ENCODE measurements around the gene PRRC2A. TPM values are rescaled to one million over a fixed set of nuclear protein-coding genes. Genes with fewer than 3 reads are reported as not detected.

PRRC2A gene
- total RNA-seq = 117 and 143 TPM in 2 replicates

- no peak for TF ChIP-seq CTCF (IDR thresholded peaks at IDR 0.05; ENCODE audit: insufficient read depth, low read length, poor library complexity, severe bottlenecking)
- no peaks in the 10 kb centered on the region for H3K27me3 ChIP-seq (ENCODE audit: control insufficient read depth, insufficient read depth, low read length)
- peak within 1 kb of the TSS; percentile 100 for H3K4me3 ChIP-seq (ENCODE audit: low read depth, low read length)
- DNase-seq (ENCODE audit: low read depth) = no peak
- peaks cover 6% of the 10 kb centered on the region for H3K36me3 ChIP-seq (ENCODE audit: control insufficient read depth, insufficient read depth, low read length)
Observed at GRCh38 chr6:31620586-31621319, at the start of gene PRRC2A. Gene PRRC2A (plus strand): TSS chr6:31620715. CDS start chr6:31622790, 2,075 bp downstream.

- DNase-seq (ENCODE audit: low read depth) = no peak
- TF ChIP-seq CTCF (IDR thresholded peaks at IDR 0.05; ENCODE audit: insufficient read depth, low read length, poor library complexity, severe bottlenecking) = no peak
- Histone ChIP-seq H3K36me3 (ENCODE audit: control insufficient read depth, insufficient read depth, low read length) (no peaks in the 10 kb centered on the region), H3K27me3 (ENCODE audit: control insufficient read depth, insufficient read depth, low read length) (no peaks in the 10 kb centered on the region), H3K4me3 (ENCODE audit: low read depth, low read length) (no peak within 1 kb of the TSS)
Observed at GRCh38 chr6:31572041-31572911, 48.2 kb upstream of the PRRC2A start, which contains the start of gene LTA. Gene LTA (plus strand): TSS chr6:31572289. CDS start chr6:31572743, 454 bp downstream.

- Histone ChIP-seq H3K4me3 (ENCODE audit: low read depth, low read length) (no peak overlapping the region), H3K27me3 (ENCODE audit: control insufficient read depth, insufficient read depth, low read length) (no peaks in the 10 kb centered on the region), H3K36me3 (ENCODE audit: control insufficient read depth, insufficient read depth, low read length) (no peaks in the 10 kb centered on the region)
- no peak for TF ChIP-seq CTCF (IDR thresholded peaks at IDR 0.05; ENCODE audit: insufficient read depth, low read length, poor library complexity, severe bottlenecking)
- DNase-seq (ENCODE audit: low read depth) = no peak
Observed at GRCh38 chr6:31573239-31574105, 47.0 kb upstream of the PRRC2A start.

GRCh38 chr6:31574106-31575061 lies 46.1 kb upstream of the PRRC2A start:
- Histone ChIP-seq H3K4me3 (ENCODE audit: low read depth, low read length) (no peak overlapping the region), H3K36me3 (ENCODE audit: control insufficient read depth, insufficient read depth, low read length) (no peaks in the 10 kb centered on the region), H3K27me3 (ENCODE audit: control insufficient read depth, insufficient read depth, low read length) (no peaks in the 10 kb centered on the region)
- TF ChIP-seq CTCF (IDR thresholded peaks at IDR 0.05; ENCODE audit: insufficient read depth, low read length, poor library complexity, severe bottlenecking) = no peak
- no peak for DNase-seq (ENCODE audit: low read depth)

Measured in kidney epithelial cell (primary cell).